HG03175 (cell line): ENCODE measurements around the gene PAQR5.

ENCODE experiments used
- ATAC-seq: cut with Tn5 transposase; IDR thresholded peaks from one replicate; pipeline ENCODE4 v1.9.1; 2021; ENCODE audit warnings: mild to moderate bottlenecking, moderate library complexity; ENCODE audit not compliant: unreplicated experiment

The PAQR5 gene

GRCh38 chr15:69389426-69389825 lies 90.7 kb downstream of the PAQR5 start:
- ATAC-seq, result no peak

DNA sequence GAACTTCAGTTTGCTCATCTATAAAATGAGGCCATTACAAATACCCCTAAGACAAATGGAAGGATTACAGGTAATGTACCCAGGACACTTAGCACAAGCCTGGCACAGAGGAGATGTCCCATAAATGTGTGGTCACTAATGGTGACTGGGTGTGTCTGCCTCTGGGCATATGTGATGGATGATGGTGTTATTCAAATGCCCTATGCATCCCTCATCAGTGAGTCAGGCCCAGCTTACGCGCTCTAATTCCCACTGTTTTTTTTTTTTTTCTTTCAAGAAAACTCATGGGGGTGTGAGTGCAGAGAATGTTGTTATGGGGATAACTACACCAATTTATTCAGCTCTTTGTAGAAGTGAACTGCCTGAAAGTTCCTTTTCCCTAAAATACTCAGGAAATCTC lies 91.9 kb downstream of the PAQR5 start:
- ATAC-seq, result no peak

DNA sequence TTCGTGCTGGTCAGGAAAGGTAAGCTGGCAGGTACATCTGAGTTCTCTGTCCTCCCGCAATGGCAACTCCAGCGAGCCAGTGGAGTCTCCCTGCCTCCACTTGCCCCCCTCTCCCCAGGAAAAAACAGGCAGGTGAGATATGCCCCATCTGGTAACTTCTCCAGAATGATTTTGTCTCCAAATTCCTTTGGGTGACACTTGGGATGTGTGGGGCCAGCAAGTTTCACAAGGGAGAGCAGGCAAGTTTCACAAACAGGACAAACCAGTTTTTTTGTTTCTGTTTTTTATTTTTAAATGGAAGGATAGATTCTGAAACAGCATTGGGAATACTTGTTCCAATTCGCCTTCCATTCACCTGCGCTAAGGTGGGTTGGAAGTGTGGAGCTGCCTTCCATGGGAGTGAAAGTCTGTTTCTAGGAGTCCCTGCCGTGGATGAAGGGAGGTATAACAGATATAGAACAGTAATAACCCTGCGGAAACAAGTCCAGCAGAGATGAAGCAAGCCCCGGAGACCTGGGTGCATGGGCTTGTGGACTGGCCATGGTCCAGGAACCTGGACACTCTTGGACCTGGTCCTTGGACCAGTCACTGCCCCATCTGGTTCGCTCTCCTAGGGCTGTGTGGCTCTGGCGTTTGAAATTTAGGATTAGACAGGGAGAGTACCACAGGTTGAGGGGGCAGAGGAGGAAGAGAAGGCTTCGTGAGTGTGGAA lies 92.5 kb downstream of the PAQR5 start:
- ATAC-seq, result no peak

DNA sequence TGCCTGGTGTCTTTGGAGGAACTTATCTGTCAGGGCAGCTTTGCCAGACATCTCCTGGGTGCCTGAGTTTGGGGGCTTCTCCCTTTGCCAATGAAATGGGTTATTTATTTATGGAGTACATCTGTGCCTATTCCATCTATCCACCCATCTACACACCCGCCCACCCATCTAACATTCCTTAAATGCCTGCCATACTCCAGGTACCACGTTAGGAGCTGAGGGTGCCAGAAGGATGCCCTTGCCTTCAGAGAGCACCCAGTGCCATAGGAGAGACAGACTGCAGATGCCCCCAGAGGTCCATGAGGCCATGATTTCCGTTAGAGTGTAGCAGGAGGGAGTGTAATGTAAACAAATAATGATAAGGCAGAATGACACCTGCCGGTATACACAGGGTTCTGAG lies 93.6 kb downstream of the PAQR5 start:
- ATAC-seq, result no peak

DNA sequence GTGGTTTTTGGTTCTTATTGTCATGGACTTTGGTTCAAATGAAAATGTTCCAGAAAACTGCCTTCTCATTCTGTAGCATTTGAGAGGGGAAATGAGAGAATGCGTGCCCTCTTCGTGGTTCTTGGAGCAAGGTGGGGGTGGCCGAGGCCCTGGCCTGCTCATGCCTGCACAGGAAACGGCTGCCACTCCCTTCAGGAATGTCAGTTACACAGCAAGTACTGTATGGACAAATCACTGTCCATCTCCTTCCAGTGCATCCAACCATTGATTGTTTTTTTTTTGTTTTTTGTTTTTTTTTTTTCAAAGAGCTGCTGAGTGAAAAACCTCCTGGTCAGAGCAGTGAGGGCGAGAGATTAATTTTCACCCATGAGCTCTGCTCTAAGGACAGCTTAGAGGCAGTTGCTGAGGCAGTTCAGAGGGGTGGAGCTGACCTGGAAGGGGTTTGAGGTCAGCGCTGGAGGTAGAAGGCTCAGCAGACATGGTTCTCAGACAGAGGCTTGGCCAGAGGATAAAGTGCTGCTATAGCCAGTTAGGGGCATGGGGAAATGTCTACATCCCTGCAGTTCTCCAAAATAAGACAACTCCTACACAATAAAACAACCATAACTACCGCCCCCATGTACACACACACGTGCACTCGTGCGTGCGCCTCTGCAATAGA lies 95.2 kb downstream of the PAQR5 start:
- ATAC-seq, result no peak

- peak; percentile 73 for ATAC-seq
Measured at GRCh38 chr15:69394556-69395282, 96.0 kb downstream of the PAQR5 start.

DNA sequence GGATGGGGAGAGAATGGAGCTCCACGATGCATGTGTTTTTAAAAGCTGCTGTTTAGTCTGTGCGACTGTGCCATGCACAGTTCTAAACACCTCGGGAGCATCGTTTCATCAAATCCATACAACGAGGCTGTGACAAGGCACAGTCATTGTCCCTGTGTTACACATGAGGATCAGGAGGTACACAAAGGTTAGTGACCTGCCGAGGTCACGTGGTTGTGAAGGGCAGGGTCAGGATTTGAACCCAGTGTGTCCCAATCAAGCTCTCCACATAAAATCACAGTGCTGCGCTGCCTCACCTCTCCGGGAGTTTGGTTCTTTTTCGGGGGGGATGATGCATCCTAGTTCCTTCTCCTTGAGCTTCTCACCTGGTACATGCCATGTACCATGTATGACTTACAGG lies 96.7 kb downstream of the PAQR5 start:
- ATAC-seq, result no peak

DNA sequence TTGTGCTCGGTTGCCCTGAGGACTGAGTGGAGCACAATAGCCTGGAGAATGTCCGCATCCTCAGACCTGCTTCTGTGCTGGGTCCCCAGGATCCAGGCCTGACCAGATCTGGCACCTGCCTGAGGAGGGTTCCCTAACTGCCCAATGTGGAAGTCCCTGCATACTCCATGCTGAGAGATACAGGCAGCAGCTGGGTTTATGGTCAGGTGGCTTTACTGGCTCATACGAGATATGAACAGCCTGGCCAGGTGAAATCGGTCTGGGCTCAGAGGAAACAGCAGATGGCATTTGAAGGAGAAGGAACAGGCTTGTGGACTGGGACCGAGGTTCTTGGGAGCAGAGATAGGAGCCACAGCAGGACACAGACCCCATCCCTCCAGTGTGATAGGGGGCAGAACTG lies 97.3 kb downstream of the PAQR5 start:
- no peak for ATAC-seq

DNA sequence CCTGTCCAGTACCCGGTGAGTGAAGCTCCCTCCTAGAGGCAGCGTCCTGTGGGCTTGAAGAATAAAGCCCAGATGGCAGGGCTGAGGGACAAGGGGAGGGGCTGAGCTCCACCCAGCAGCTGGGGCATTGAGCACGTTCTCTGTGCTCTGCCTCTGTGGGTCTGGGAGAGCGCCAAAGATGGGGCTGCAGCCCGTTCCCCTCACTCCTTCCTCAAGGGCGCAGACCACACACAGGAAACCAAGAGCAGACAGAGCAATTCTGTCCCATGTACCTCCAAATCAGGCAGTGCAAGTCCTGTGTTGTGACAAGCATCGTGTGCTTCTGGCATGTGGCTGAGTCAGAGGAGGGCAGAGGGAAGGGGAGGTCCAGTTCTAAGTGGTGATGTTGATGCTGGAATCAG lies 99.8 kb downstream of the PAQR5 start:
- ATAC-seq, result no peak

DNA sequence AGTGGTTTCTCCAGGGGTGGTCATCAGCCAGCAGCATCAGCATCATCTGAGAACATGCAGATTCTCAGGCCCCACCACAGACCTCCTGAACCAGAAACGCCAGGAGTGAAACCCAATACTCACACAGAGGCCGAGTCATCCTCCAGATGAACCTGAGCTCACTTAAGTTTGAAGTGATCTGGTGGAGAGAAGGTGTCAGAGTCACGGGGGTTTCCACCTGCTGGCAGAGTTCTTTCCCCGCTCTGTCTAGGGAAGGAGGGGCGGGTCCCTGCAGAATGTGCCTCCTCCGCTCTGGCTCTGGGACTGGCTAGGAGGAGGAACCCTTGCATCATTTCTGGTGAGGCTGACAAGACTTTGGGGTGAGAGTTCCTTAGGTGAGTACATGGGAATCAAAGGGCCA lies 102.1 kb downstream of the PAQR5 start:
- no peak for ATAC-seq

DNA sequence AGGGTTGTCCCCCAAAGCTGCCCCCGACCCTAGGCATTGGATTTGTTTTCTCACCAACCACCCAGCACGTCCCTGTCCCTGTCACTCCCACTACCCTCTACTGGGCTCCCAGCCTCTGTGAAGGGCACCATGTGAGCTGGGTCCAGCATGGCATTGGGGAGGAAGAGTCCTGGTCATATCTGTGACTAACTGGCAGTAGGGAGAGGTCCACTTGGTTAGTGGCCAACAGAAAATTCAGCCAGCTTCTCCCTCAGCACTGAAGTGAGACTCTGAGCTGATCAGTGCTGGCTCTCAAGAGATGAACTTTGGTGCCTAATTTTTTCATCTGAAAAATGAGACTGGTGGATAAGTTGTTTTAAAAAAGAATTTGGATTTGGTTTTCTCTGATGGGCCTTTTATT lies 104.1 kb downstream of the PAQR5 start:
- ATAC-seq, result no peak

GRCh38 chr15:69403594-69403993 lies 104.9 kb downstream of the PAQR5 start:
- ATAC-seq, result no peak

- ATAC-seq, result no peak
Measured at GRCh38 chr15:69405110-69405509, 106.4 kb downstream of the PAQR5 start.

- no peak for ATAC-seq
Measured at GRCh38 chr15:69407719-69408400, 109.1 kb downstream of the PAQR5 start.

DNA sequence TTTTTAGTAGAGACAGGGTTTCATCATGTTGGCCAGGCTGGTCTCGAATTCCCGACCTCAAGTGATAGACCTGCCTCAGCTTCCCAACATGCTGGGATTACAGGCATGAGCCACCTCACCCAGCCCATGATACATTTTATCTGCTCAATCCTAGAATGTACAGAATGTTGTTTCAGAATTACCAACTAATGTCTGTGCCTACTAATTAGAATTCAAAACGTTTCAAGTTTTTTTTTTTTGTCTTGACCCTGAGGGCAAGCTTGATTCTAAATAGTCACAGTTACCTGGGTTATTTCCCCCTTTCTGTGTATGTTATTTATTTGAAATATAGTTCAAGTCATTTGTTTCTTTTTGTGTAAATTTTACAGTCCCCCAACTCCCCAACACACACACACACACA lies 110.1 kb downstream of the PAQR5 start:
- ATAC-seq, result no peak

GRCh38 chr15:69410248-69410874 lies 111.6 kb downstream of the PAQR5 start:
- no peak for ATAC-seq

- no peak for ATAC-seq
Measured at GRCh38 chr15:69412274-69412673, 113.6 kb downstream of the PAQR5 start.

DNA sequence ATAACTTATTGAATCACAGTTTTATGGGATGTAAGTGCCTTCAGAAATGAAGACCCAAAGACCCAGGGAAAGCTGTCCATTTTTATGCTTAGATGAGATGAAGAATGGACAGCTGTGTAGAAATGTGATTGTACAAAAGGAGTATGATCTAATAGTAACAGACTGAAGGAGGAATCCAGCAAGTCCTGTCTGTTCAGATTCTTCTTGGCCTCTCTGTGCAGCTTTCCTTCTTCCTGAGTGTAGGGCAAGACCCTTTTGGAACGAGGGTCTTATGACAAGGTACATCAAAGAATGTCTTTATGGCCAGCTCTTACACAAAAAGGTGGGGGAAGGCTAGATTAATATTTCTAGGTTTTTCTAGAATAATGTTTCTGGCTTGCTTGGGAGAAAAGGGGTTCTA lies 114.0 kb downstream of the PAQR5 start:
- ATAC-seq, result no peak

DNA sequence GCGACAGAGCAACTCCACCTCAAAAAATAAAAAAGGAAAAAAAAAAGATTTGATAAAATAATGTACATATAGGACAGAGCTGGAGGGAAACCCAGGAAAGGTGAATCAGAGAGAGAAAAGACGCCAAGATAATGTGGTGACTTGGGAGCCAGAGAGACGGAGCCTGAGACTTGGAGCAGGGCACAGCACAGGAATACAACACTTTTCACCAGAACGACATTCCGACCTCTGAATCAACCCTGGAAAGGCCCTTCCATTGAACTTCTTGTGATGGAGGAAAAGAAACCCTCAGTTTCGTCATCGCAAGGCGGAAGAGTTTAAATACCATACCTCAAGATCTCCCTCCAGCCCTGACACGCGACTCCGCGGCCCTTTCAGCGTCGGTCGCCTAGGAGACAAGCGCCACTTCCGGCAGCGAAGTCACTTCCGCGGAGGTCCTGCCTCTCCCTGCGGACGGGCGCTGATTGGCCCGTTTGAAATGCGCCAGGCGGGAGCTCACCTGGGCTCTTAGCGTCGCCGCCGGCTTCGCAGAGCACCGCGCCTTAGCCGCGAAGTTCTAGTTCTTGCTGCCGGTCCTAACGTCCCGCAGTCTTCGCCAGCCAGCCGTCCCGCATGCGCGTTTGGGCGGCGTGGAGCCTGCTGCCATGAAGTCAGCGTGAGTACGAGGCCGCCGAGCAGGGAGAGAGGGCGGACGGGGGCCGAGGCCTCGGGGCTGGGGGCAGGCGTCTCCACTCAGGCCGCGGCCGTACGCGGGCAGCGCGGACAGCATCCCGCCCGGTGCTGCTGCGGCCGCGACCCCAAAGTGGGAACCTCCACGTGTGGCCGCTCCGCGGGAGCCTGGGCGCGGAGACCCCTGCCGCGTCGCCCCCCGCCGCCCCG lies 115.3 kb downstream of the PAQR5 start, which contains the start of gene KIF23:
Gene KIF23 (plus strand): TSS at position 528 of the 879 bp plus-strand sequence. CDS start 117 bp downstream, at position 645.
- peak; percentile 97 for ATAC-seq

DNA sequence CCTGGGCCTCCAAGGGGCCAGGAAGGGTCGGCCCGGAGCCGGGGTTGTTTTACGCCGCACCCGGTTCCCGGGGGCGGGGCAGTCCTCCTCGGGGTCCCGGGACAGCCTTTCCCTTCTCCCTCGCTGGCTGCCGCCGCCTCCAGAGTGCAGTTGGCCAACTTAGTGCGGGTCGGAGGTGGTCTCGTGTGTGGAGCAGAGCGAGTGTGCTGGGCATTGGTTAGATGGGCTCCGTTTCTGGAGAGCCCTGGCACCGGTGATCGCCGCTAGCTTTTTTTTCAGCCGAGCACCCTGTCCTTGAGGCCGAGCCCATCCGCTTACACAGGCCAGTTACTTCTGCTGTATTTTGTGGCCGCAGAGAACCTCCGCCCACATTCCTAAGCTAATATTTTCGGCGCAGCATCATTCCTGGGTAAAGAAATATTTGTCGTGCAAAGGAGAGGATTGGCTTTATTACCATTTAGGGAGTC lies 116.0 kb downstream of the PAQR5 start:
- ATAC-seq, result peak; percentile 32
